ENCODE data around the gene DCT.

Gene DCT

GRCh38 chr13:94390881-94391280 lies 88.6 kb downstream of the DCT start:
- no peak for DNase-seq

GRCh38 chr13:94389604-94390351 lies 89.7 kb downstream of the DCT start:
- DNase-seq, result peak; percentile 12

GRCh38 chr13:94387047-94387446 lies 92.4 kb downstream of the DCT start:
- DNase-seq, result no peak
